DOHH2 (cell line): ENCODE results near the gene SNRNP40.

Experiments used
- H3F3A ChIP-seq: fragments of 200-600 bp; sonication (generic), shearing (Covaris generic); 2 replicates; pipeline ENCODE4 v1.6.0; 2016; ENCODE audit warnings: antibody characterized with exemption, mild to moderate bottlenecking; ENCODE audit not compliant: control insufficient read depth, insufficient read depth
- H3K27ac ChIP-seq: fragments of 200-600 bp; sonication (generic); 2 replicates; pipeline ENCODE4 v1.5.1; 2014; ENCODE audit warnings: low read depth, mild to moderate bottlenecking, low read length, moderate library complexity
- H3K27me3 ChIP-seq: fragments of 200-600 bp; sonication (generic); 2 replicates; pipeline ENCODE4 v1.6.1; 2014; ENCODE audit warnings: mild to moderate bottlenecking, low read length, mixed read lengths; ENCODE audit not compliant: control insufficient read depth
- H3K36me3 ChIP-seq: fragments of 200-600 bp; sonication (generic); 2 replicates; pipeline ENCODE4 v1.6.1; 2014; ENCODE audit warnings: mild to moderate bottlenecking, low read length, moderate library complexity, mixed read lengths; ENCODE audit not compliant: control insufficient read depth
- H3K4me1 ChIP-seq: fragments of 200-600 bp; sonication (generic); 2 replicates; pipeline ENCODE4 v1.6.1; 2014; ENCODE audit warnings: mild to moderate bottlenecking, low read length, mixed read lengths; ENCODE audit not compliant: control insufficient read depth
- H3K4me2 ChIP-seq: fragments of 200-600 bp; sonication (generic); 2 replicates; pipeline ENCODE4 v1.6.0; 2014; ENCODE audit warnings: mild to moderate bottlenecking, low read length, moderate library complexity
- H3K4me3 ChIP-seq: fragments of 200-600 bp; sonication (generic); 2 replicates; pipeline ENCODE4 v1.5.1; 2014; ENCODE audit warnings: mild to moderate bottlenecking, low read length, mixed read lengths
- H3K79me2 ChIP-seq: fragments of 200-600 bp; sonication (generic); 2 replicates; pipeline ENCODE4 v1.6.1; 2014; ENCODE audit warnings: mild to moderate bottlenecking, low read length, mixed read lengths; ENCODE audit not compliant: control insufficient read depth
- H3K9me2 ChIP-seq: fragments of 200-600 bp; sonication (generic); replicated peaks from 2 replicates; pipeline ENCODE4 v1.6.1; 2014; ENCODE audit warnings: mild to moderate bottlenecking, low read length, mixed read lengths; ENCODE audit not compliant: control insufficient read depth
- H3K9me3 ChIP-seq: fragments of 200-600 bp; sonication (generic); 2 replicates; pipeline ENCODE4 v1.6.1; 2014; ENCODE audit warnings: antibody characterized with exemption, low read length, mixed read lengths; ENCODE audit not compliant: control insufficient read depth, insufficient read depth
- H4K20me1 ChIP-seq: fragments of 200-600 bp; sonication (generic); 2 replicates; pipeline ENCODE4 v1.6.0; 2014; ENCODE audit warnings: low read depth, mild to moderate bottlenecking, antibody characterized with exemption, low read length, moderate library complexity; ENCODE audit not compliant: control insufficient read depth, insufficient read depth
- CTCF ChIP-seq: fragments of 200-600 bp; sonication (generic); IDR thresholded peaks from one replicate; pipeline ENCODE4 v1.5.1; 2014; ENCODE audit warnings: antibody characterized with exemption, mild to moderate bottlenecking, low read depth, low read length; ENCODE audit not compliant: poor library complexity, severe bottlenecking
- EZH2phosphoT487 ChIP-seq: fragments of 200-600 bp; sonication (generic); IDR thresholded peaks from 2 replicates; pipeline ENCODE4 v1.6.1; 2017; ENCODE audit warnings: borderline replicate concordance, mild to moderate bottlenecking, antibody characterized with exemption, low read length, moderate library complexity, mixed read lengths

Gene SNRNP40

GRCh38 chr1:31302709-31303441, 6.3 kb upstream of the SNRNP40 start:
- Histone ChIP-seq H3K36me3 (peaks cover 5% of the 10 kb centered on the region; the same call in 1 of the 2 replicates), H3K79me2 (peaks cover 78% of the 10 kb centered on the region)
- TF ChIP-seq EZH2phosphoT487 = no peak
- no peak for TF ChIP-seq CTCF

GRCh38 chr1:31300193-31300592, 3.6 kb upstream of the SNRNP40 start:
- Histone ChIP-seq H3K36me3 (peaks cover 18% of the 10 kb centered on the region), H3K4me2 (no peak overlapping the region), H3K4me3 (no peak overlapping the region)

More at GRCh38 chr1:31302709-31303441, 6.3 kb upstream of the SNRNP40 start:
- H3K9me3 ChIP-seq = no peaks in the 10 kb centered on the region
- no peaks in the 10 kb centered on the region for H4K20me1 ChIP-seq
- H3K27ac ChIP-seq = no peak overlapping the region
- H3K27me3 ChIP-seq = no peaks in the 10 kb centered on the region
- no peaks in the 10 kb centered on the region for H3F3A ChIP-seq
- H3K4me3 ChIP-seq = no peak overlapping the region
- H3K4me2 ChIP-seq = no peak overlapping the region
- peaks cover 17% of the 10 kb centered on the region for H3K4me1 ChIP-seq
- no peaks in the 10 kb centered on the region for H3K9me2 ChIP-seq

GRCh38 chr1:31299365-31299764, 2.8 kb upstream of the SNRNP40 start:
- TF ChIP-seq EZH2phosphoT487 (no peak), CTCF (no peak)
- Histone ChIP-seq H3K27ac (no peak overlapping the region), H3K4me1 (peaks cover 33% of the 10 kb centered on the region), H3K4me2 (no peak overlapping the region), H3K9me3 (no peaks in the 10 kb centered on the region), H3K79me2 (peaks cover 94% of the 10 kb centered on the region), H4K20me1 (peaks cover 4% of the 10 kb centered on the region; the same call in 1 of the 2 replicates), H3F3A (no peaks in the 10 kb centered on the region), H3K36me3 (peaks cover 26% of the 10 kb centered on the region), H3K27me3 (no peaks in the 10 kb centered on the region), H3K9me2 (no peaks in the 10 kb centered on the region), H3K4me3 (no peak overlapping the region)

More at GRCh38 chr1:31300193-31300592, 3.6 kb upstream of the SNRNP40 start:
- no peak for TF ChIP-seq EZH2phosphoT487
- no peak for TF ChIP-seq CTCF
- Histone ChIP-seq H3K79me2 (peaks cover 89% of the 10 kb centered on the region), H3F3A (no peaks in the 10 kb centered on the region), H3K27ac (no peak overlapping the region), H3K27me3 (no peaks in the 10 kb centered on the region), H3K9me2 (no peaks in the 10 kb centered on the region), H3K4me1 (peaks cover 27% of the 10 kb centered on the region), H4K20me1 (peaks cover 4% of the 10 kb centered on the region; the same call in 1 of the 2 replicates), H3K9me3 (no peaks in the 10 kb centered on the region)
